ENCODE data around the gene PLCH1.

Gene PLCH1

DNA sequence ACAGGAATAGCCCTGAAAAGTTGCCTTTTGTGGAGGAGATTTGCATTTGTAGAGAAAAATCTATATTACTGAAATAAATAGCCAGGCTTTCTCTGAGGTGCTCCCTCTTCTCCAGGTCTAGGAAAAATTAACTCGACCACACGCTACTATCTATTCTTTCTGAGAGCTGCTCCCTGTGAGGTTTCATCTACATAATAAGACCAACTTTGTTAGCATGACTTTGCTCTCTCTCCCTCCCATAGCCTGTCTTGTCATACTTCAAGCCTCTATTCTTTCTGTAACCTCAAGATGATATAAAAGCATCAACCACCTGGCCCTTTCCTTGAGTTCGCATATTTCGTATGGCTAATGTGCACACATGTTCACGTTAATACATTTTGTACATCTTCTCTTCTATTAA lies 375.6 kb downstream of the PLCH1 start:
- Histone ChIP-seq H3K4me3 (ENCODE audit: low read depth in 1 of 2, low read length in 1 of 2) (no peak overlapping the region), H3K27ac (no peak overlapping the region), H3K9me3 (peaks cover 4% of the 10 kb centered on the region), H3K36me3 (no peaks in the 10 kb centered on the region), H3K27me3 (no peaks in the 10 kb centered on the region), H3K4me1 (ENCODE audit: control insufficient read depth in 1 of 2, insufficient read depth in 1 of 2, low read depth in 1 of 2, low read length in 1 of 2) (no peaks in the 10 kb centered on the region)
- TF ChIP-seq, protein P1, sequence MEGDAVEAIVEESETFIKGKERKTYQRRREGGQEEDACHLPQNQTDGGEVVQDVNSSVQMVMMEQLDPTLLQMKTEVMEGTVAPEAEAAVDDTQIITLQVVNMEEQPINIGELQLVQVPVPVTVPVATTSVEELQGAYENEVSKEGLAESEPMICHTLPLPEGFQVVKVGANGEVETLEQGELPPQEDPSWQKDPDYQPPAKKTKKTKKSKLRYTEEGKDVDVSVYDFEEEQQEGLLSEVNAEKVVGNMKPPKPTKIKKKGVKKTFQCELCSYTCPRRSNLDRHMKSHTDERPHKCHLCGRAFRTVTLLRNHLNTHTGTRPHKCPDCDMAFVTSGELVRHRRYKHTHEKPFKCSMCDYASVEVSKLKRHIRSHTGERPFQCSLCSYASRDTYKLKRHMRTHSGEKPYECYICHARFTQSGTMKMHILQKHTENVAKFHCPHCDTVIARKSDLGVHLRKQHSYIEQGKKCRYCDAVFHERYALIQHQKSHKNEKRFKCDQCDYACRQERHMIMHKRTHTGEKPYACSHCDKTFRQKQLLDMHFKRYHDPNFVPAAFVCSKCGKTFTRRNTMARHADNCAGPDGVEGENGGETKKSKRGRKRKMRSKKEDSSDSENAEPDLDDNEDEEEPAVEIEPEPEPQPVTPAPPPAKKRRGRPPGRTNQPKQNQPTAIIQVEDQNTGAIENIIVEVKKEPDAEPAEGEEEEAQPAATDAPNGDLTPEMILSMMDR (IDR thresholded peaks at IDR 0.05) = no peak

DNA sequence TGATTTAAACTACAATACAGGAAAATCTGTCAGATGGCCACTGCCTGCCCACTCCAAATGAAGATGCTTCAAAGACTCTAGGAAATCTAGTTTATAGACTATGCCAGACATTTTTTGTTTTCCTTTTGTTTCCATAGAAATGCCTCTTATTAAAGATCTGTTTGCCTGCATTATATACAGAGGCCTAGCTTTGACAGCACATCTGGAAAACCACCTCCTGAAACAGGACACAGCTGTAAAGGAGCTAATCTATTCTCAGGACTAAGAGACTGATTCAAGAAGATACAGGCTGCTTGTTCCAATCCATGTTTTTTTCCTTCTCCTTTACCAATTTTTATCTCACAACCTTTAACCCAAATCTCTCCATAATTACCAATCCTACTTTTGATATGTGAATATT lies 376.1 kb downstream of the PLCH1 start:
- no peaks in the 10 kb centered on the region for H3K4me1 ChIP-seq (ENCODE audit: control insufficient read depth in 1 of 2, insufficient read depth in 1 of 2, low read depth in 1 of 2, low read length in 1 of 2)
- H3K4me3 ChIP-seq (ENCODE audit: low read depth in 1 of 2, low read length in 1 of 2) = no peak overlapping the region
- H3K27me3 ChIP-seq = no peaks in the 10 kb centered on the region
- H3K9me3 ChIP-seq = peaks cover 4% of the 10 kb centered on the region
- H3K36me3 ChIP-seq = no peaks in the 10 kb centered on the region
- TF ChIP-seq, protein P1 (IDR thresholded peaks at IDR 0.05) = no peak
- H3K27ac ChIP-seq = no peak overlapping the region

DNA sequence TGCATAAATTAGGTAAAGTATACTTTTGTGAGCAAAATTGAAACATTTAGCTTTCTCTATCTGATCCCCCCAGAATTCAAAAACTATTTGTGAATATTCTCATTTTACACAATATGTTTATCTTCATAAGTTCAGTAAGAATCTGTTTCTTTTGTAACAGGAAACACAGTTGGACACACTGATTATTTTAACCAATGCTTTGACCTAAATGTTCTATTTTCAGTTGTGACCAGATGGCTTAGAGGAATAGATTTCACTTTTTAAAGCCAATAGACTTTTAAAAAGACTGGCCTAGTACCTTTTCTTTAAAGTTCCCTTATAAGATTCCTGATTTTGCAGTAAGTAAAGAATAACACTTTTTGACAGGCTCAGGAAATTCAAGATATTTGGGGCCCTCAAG lies 377.4 kb downstream of the PLCH1 start:
- H3K4me3 ChIP-seq (ENCODE audit: low read depth in 1 of 2, low read length in 1 of 2) = no peak overlapping the region
- no peaks in the 10 kb centered on the region for H3K27me3 ChIP-seq
- no peaks in the 10 kb centered on the region for H3K36me3 ChIP-seq
- H3K4me1 ChIP-seq (ENCODE audit: control insufficient read depth in 1 of 2, insufficient read depth in 1 of 2, low read depth in 1 of 2, low read length in 1 of 2) = no peaks in the 10 kb centered on the region
- H3K9me3 ChIP-seq = peaks cover 4% of the 10 kb centered on the region
- H3K27ac ChIP-seq = no peak overlapping the region
- TF ChIP-seq, protein P1 (IDR thresholded peaks at IDR 0.05) = no peak

DNA sequence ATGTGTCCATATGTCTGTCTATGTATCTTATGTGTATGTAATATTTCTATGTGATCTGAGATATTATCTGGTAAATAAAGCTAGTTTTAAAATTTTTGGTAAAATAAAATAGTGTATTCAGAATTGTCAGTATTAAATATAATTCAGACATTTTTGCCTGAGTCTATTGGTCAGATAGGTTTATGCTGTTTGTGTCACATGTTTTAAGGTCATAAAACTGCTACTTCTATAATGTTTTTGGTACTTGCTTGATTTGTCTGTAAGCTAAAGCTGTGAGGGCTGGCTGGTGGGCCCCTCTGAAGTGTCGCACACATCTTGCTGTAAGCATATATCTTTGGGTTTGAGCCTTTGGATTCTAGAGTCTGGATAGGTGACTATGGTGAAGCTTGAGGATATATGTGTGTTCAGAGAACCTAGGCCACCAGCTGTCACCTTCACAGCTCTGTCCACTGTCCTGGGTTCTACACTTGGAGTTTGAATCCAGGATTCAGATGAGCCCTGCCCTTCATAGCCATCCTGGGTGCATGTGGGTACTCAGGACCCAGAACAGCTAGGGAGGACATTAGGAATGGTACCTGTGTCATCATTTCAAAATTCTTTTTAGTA lies 379.6 kb downstream of the PLCH1 start:
- Histone ChIP-seq H3K36me3 (no peaks in the 10 kb centered on the region), H3K27ac (no peak overlapping the region), H3K4me3 (ENCODE audit: low read depth in 1 of 2, low read length in 1 of 2) (no peak overlapping the region), H3K27me3 (no peaks in the 10 kb centered on the region), H3K9me3 (peaks cover 4% of the 10 kb centered on the region), H3K4me1 (ENCODE audit: control insufficient read depth in 1 of 2, insufficient read depth in 1 of 2, low read depth in 1 of 2, low read length in 1 of 2) (no peaks in the 10 kb centered on the region)
- TF ChIP-seq, protein P1 (IDR thresholded peaks at IDR 0.05) = no peak

DNA sequence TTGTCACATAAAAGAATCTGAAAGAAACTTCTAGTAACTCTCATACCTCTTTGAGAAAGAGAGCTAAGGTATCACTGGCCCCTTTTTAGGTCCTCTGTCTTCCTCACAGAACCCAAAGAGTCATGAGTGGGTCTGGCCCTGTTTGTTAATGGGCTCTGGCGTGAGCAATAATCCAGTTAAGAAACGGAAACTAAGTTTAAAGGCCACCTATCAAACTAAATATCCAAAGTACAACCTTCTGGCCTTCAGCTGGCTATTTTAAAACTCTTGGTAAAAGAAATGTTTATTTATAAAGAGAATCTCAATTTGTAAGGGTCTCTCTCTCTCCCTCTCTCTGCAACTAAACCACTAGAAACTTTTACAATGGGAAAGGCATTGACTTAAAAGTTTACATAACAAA lies 380.4 kb downstream of the PLCH1 start:
- Histone ChIP-seq H3K4me1 (ENCODE audit: control insufficient read depth in 1 of 2, insufficient read depth in 1 of 2, low read depth in 1 of 2, low read length in 1 of 2) (no peaks in the 10 kb centered on the region), H3K36me3 (no peaks in the 10 kb centered on the region), H3K27ac (no peak overlapping the region), H3K9me3 (peaks cover 4% of the 10 kb centered on the region), H3K27me3 (no peaks in the 10 kb centered on the region), H3K4me3 (ENCODE audit: low read depth in 1 of 2, low read length in 1 of 2) (no peak overlapping the region)
- TF ChIP-seq, protein P1 (IDR thresholded peaks at IDR 0.05) = no peak

DNA sequence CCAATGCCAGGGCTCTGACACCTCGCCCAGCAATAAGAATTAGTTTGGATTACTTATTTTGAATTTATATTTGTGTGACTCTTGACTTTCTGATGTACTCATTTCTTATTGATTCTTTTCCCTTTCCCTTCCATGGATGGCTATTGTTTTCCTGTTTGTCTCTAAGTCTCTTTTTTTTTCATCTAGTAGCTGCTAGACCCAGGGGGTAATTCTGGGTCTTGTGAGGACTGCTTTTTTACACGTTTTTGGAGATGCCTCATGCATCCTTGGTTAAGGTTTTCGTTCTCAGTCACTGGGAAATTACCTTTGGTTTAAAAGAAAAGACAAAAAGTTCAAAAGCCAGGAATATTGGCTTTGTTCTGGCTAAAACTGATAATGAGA lies 381.2 kb downstream of the PLCH1 start:
- Histone ChIP-seq H3K4me1 (ENCODE audit: control insufficient read depth in 1 of 2, insufficient read depth in 1 of 2, low read depth in 1 of 2, low read length in 1 of 2) (no peaks in the 10 kb centered on the region), H3K36me3 (no peaks in the 10 kb centered on the region), H3K4me3 (ENCODE audit: low read depth in 1 of 2, low read length in 1 of 2) (no peak overlapping the region), H3K27ac (no peak overlapping the region), H3K9me3 (peaks cover 4% of the 10 kb centered on the region), H3K27me3 (no peaks in the 10 kb centered on the region)
- TF ChIP-seq, protein P1 (IDR thresholded peaks at IDR 0.05) = no peak

All from neutrophil (primary cell).